HFFc6 (cell line): ENCODE measurements around the gene EFCAB6. TPM values are rescaled to one million over a fixed set of nuclear protein-coding genes. Genes with fewer than 3 reads are reported as not detected.

ENCODE experiments used
- DNase-seq: peaks from one replicate; pipeline ENCODE4 v3.0.0-alpha.2; 2018
- H3K27ac Mint-ChIP-seq: 2 replicates; pipeline ENCODE4 v1.8.0; 2020; ENCODE audit warnings: mild to moderate bottlenecking, mixed read lengths
- H3K27me3 Mint-ChIP-seq: 2 replicates; pipeline ENCODE4 v1.8.0; 2021; ENCODE audit warnings: mild to moderate bottlenecking, moderate library complexity, mixed read lengths; ENCODE audit not compliant: insufficient read depth
- H3K36me3 Mint-ChIP-seq: 2 replicates; pipeline ENCODE4 v1.8.0; 2021; ENCODE audit warnings: low read depth, mixed read lengths
- H3K4me1 Mint-ChIP-seq: 2 replicates; pipeline ENCODE4 v1.8.0; 2020; ENCODE audit warnings: low read depth, mixed read lengths
- H3K4me3 Mint-ChIP-seq: 2 replicates; pipeline ENCODE4 v1.8.0; 2020; ENCODE audit warnings: mild to moderate bottlenecking, moderate library complexity, mixed read lengths
- H3K9me3 Mint-ChIP-seq: 2 replicates; pipeline ENCODE4 v1.8.0; 2020; ENCODE audit warnings: mild to moderate bottlenecking, mixed read lengths
- CTCF ChIP-seq: fragments of 200-600 bp; sonication (generic); IDR thresholded peaks from 2 replicates; pipeline ENCODE4 v1.5.0; 2021; ENCODE audit warnings: antibody characterized with exemption, mild to moderate bottlenecking
- long read RNA-seq: library from polyadenylated mRNA; unstranded; transcript quantifications from one replicate; pipeline ENCODE4 v2.0.0, GENCODE V29; 2019
- total RNA-seq, 6 experiments: library from RNA; stranded (reverse); fragmentation: NEBNext Ultra II Directional; extraction: Animal tissue kit (Norgen Biotek cat#: 25700); gene quantifications; 2 replicates in 1 of 6; 3 replicates in 5 of 6; pipeline ENCODE4 v1.2.3, GENCODE V29; 2021

Gene EFCAB6
- total RNA-seq: under 1 TPM; 0.33 to 0.95 (median 0.64) TPM
- long read RNA-seq: 0 reads

- Mint-ChIP-seq H3K4me3 (peak within 1 kb of the TSS; percentile 89), H3K27me3 (peaks cover 4% of the 10 kb centered on the region; the same call in 1 of the 2 replicates), H3K27ac (peak within 1 kb of the TSS; percentile 88), H3K9me3 (no peaks in the 10 kb centered on the region), H3K4me1 (peaks cover 18% of the 10 kb centered on the region), H3K36me3 (no peaks in the 10 kb centered on the region)
- no peak for TF ChIP-seq CTCF
- peak; percentile 87 for DNase-seq
Observed at GRCh38 chr22:43812149-43812842, at the start of gene EFCAB6. Gene EFCAB6 (minus strand): TSS chr22:43812305. CDS start chr22:43782318, 29,987 bp downstream.

- no peak for TF ChIP-seq CTCF
- no peaks in the 10 kb centered on the region; the same call in 1 of the 2 replicates for H3K36me3 Mint-ChIP-seq
- H3K27me3 Mint-ChIP-seq: peaks cover 32% of the 10 kb centered on the region
- H3K4me1 Mint-ChIP-seq: no peaks in the 10 kb centered on the region
- H3K4me3 Mint-ChIP-seq: no peak overlapping the region
- peaks cover 6% of the 10 kb centered on the region for H3K9me3 Mint-ChIP-seq
- H3K27ac Mint-ChIP-seq: no peak overlapping the region
- DNase-seq: no peak
Observed at GRCh38 chr22:43861529-43861928, 49.4 kb upstream of the EFCAB6 start.

- Mint-ChIP-seq H3K36me3 (no peaks in the 10 kb centered on the region; the same call in 1 of the 2 replicates), H3K27me3 (peaks cover 32% of the 10 kb centered on the region), H3K27ac (no peak overlapping the region), H3K9me3 (peaks cover 10% of the 10 kb centered on the region), H3K4me3 (no peak overlapping the region), H3K4me1 (no peaks in the 10 kb centered on the region)
- no peak for TF ChIP-seq CTCF
- no peak for DNase-seq
Observed at GRCh38 chr22:43860831-43861230, 48.7 kb upstream of the EFCAB6 start.

GRCh38 chr22:43860126-43860525, 48.0 kb upstream of the EFCAB6 start:
- H3K4me3 Mint-ChIP-seq: no peak overlapping the region
- H3K9me3 Mint-ChIP-seq: peaks cover 10% of the 10 kb centered on the region
- H3K4me1 Mint-ChIP-seq: no peaks in the 10 kb centered on the region
- H3K36me3 Mint-ChIP-seq: no peaks in the 10 kb centered on the region; the same call in 1 of the 2 replicates
- no peak for DNase-seq
- no peak for TF ChIP-seq CTCF
- peaks cover 37% of the 10 kb centered on the region for H3K27me3 Mint-ChIP-seq
- no peak overlapping the region for H3K27ac Mint-ChIP-seq

- Mint-ChIP-seq H3K4me1 (no peaks in the 10 kb centered on the region), H3K36me3 (no peaks in the 10 kb centered on the region; the same call in 1 of the 2 replicates), H3K9me3 (peaks cover 10% of the 10 kb centered on the region), H3K27me3 (peaks cover 39% of the 10 kb centered on the region), H3K27ac (no peak overlapping the region), H3K4me3 (no peak overlapping the region)
- no peak for DNase-seq
- no peak for TF ChIP-seq CTCF
Observed at GRCh38 chr22:43859621-43860020, 47.5 kb upstream of the EFCAB6 start.
